A673 (cell line): Measurements from ENCODE around the gene DLG2. TPM values are rescaled to one million over a fixed set of nuclear protein-coding genes. Genes with fewer than 3 reads are reported as not detected.

Experiments
- BruUV-seq: library from RNA; stranded (reverse); fragments of 400-500 nt; replicated peaks from 2 replicates; lab custom pipeline; 2021; lab: Mats Ljungman, UMichigan
- CTCF ChIA-PET: fragments of 300-600 bp; sonication (Branson Sonifier 250); formaldehyde crosslinking; loops from one replicate; lab custom pipeline; 2022; ENCODE audit warnings: antibody characterized with exemption; lab: Charles Lee
- POLR2A ChIA-PET: fragments of 300-600 bp; sonication (Branson Sonifier 250); formaldehyde crosslinking; loops from one replicate; lab custom pipeline; 2022; ENCODE audit warnings: antibody characterized with exemption; ENCODE audit not compliant: low non-redundant PET; lab: Charles Lee
- DNase-seq: peaks from one replicate; pipeline ENCODE4 v3.0.0-alpha.2; 2015; ENCODE audit warnings: low spot score
- H3K27ac ChIP-seq: fragments of 200-600 bp; sonication (generic); 2 replicates; pipeline ENCODE4 v1.5.1; 2016; ENCODE audit warnings: mixed run types, low read depth, mild to moderate bottlenecking, mixed read lengths, antibody characterized with exemption, low read length; ENCODE audit not compliant: poor library complexity, severe bottlenecking
- H3K27me3 ChIP-seq: fragments of 200-600 bp; sonication (generic); replicated peaks from 2 replicates; pipeline ENCODE4 v1.6.1; 2017; ENCODE audit warnings: mixed run types, low read depth, mild to moderate bottlenecking, mixed read lengths, antibody characterized with exemption, low read length; ENCODE audit not compliant: insufficient read depth, poor library complexity
- H3K36me3 ChIP-seq: fragments of 200-600 bp; sonication (generic); 2 replicates; pipeline ENCODE4 v1.6.1; 2016; ENCODE audit warnings: mixed run types, mild to moderate bottlenecking, mixed read lengths, antibody characterized with exemption, low read length; ENCODE audit not compliant: insufficient read depth, poor library complexity, severe bottlenecking
- H3K4me1 ChIP-seq: fragments of 200-600 bp; sonication (generic); 2 replicates; pipeline ENCODE4 v1.6.1; 2017; ENCODE audit warnings: mixed run types, mild to moderate bottlenecking, mixed read lengths, antibody characterized with exemption, low read length; ENCODE audit not compliant: insufficient read depth, poor library complexity, severe bottlenecking
- H3K4me3 ChIP-seq: fragments of 200-600 bp; sonication (generic); 2 replicates; pipeline ENCODE4 v1.5.1; 2016; ENCODE audit warnings: low read depth, mixed run types, mild to moderate bottlenecking, mixed read lengths, low read length; ENCODE audit not compliant: poor library complexity, severe bottlenecking
- H3K9me3 ChIP-seq: fragments of 200-600 bp; sonication (generic); 2 replicates; pipeline ENCODE4 v1.6.1; 2016; ENCODE audit warnings: mixed run types, low read depth, mild to moderate bottlenecking, mixed read lengths, antibody characterized with exemption, low read length; ENCODE audit not compliant: poor library complexity, severe bottlenecking
- CTCF ChIP-seq: fragments of 300-800, 200-600 bp; sonication (generic); conservative IDR thresholded peaks from 2 replicates; pipeline ENCODE4 v1.5.1; 2017; ENCODE audit warnings: low read depth, mild to moderate bottlenecking, antibody characterized with exemption, low read length, moderate library complexity, mixed read lengths
- EZH2 ChIP-seq: fragments of 200-600 bp; sonication (generic); IDR thresholded peaks from 2 replicates; pipeline ENCODE4 v1.6.1; 2017; ENCODE audit warnings: borderline replicate concordance, low read depth, mild to moderate bottlenecking, mixed read lengths, antibody characterized with exemption, low read length; ENCODE audit not compliant: poor library complexity, severe bottlenecking
- intact Hi-C: fragments of 100-400 bp; cut with micrococcal nuclease; formaldehyde crosslinking; loops from one replicate; pipeline ENCODE4 v1.10.0; 2022; ENCODE audit not compliant: unreplicated experiment
- total RNA-seq: library from RNA; stranded (reverse); gene quantifications from 2 replicates; pipeline ENCODE4 v1.2.3, GENCODE V29; 2021

DLG2 gene
- total RNA-seq, 1 experiment from 2014 or later, result 277 TPM

DNA sequence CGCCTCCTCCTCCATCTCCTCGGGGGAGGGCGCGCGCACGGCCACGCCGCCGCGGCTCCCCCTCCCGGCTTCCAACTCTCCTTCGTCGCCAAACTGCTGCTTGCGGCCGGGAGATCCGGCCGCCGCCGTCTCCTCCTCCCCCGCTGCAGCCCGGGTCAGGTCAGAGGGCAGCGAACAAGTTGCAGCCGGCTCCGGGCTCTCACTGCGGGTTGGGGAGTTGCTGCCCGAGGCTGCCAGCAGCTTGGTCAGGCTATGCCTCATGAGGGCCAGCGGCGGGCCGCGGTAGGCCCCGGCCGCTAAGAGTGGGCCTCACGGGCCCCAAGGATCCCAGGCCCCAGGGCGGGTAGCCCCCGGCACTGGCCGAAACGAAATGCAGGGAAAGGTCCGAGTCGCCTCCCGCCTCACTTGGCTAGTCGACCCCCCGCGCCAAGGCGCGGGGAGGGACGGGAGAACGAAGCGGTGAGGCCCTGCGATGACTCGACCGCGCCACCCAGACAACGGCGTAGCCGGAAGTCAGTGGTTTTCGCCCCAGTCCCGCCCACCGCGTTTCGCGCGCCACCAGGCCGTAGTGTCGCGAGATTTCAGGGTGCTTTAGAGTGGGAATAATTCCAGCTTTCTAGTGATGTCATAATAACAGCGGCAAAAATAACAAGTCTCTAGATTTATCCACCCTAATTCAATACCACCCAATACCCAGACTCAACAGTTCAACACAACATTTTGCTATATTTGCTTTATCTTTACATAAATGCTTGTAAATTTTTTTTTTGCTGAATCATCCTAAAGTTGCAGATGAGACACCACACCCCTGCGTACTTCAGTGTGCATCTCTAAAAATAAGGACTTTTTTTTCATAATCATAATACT is 37.7 kb upstream of the DLG2 start, which contains the start of gene CREBZF:
Gene CREBZF, minus strand, starts transcription at position 515 of the 867 bp plus-strand sequence. Its CDS starts 254 bp downstream, at position 261.
- Histone ChIP-seq H3K27me3 (peaks cover 4% of the 10 kb centered on the region), H3K4me1 (peaks cover 24% of the 10 kb centered on the region), H3K4me3 (peak within 1 kb of the TSS; percentile 87), H3K9me3 (no peaks in the 10 kb centered on the region), H3K27ac (peak within 1 kb of the TSS; percentile 97), H3K36me3 (peaks cover 40% of the 10 kb centered on the region)
- ChIA-PET POLR2A (interaction anchor here (0.7 to 0.8 kb wide), 2 partner anchors 36 to 248 kb away, joined by 3 read pairs; partner anchors contain the start of gene TMEM126B), CTCF (no interaction called here)
- no peak for TF ChIP-seq CTCF
- no peak for TF ChIP-seq EZH2
- intact Hi-C loops, result loop anchor here (1.0 to 5.0 kb wide), 2 partner anchors 37 to 68 kb away; partner anchors contain the start of gene TMEM126B
- peak; percentile 98 for DNase-seq
- BruUV-seq, result TSS peak; percentile 80

- peak overlapping the region; percentile 87 for H3K4me3 ChIP-seq
- POLR2A ChIA-PET, result no interaction called here
- peak; percentile 89 for DNase-seq
- no TSS peak for BruUV-seq
- H3K27me3 ChIP-seq, result peaks cover 4% of the 10 kb centered on the region
- CTCF ChIA-PET, result no interaction called here
- intact Hi-C loops, result loop anchor here (5.0 kb wide), 1 partner anchor 67 kb away; no protein-coding TSS in a partner anchor
- TF ChIP-seq CTCF (peak; percentile 68), EZH2 (no peak)
- peaks cover 32% of the 10 kb centered on the region for H3K4me1 ChIP-seq
- no peaks in the 10 kb centered on the region for H3K9me3 ChIP-seq
- H3K27ac ChIP-seq, result peak overlapping the region; percentile 97
- H3K36me3 ChIP-seq, result peaks cover 48% of the 10 kb centered on the region
Measured at GRCh38 chr11:85663753-85664614, 36.8 kb upstream of the DLG2 start.

DNA sequence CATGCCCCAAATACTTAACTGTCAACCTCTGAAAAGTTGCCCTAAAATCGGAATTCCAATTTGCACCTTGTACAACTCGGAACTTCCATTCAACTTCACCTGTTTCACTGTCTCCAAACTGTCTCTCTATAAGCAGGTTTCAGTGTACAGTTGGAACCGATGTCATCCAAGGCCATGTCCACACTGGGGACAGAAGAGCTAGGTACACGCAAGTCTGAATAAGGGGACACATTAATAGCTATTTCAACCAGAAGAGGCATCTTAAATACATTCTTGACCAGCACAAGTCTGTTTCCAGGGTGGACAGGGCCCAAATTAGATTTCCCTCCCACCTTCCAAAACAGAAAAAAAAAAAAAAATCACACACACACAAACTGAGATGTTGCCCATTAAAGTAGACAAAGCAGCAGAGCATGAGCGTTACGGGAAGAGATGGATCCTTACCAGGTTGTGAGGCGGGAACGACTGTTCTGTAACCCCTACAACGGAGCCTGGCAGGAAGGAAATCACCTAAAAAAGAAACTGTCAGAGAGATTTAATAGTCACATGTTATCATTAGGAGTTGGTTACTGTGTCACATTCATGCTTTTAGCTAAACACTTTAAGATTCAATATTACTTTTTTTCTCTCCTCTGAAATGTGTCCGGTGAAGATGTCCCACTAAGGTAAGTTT is 36.1 kb upstream of the DLG2 start:
- intact Hi-C loops, result loop anchor here (5.0 kb wide), 1 partner anchor 66 kb away; no protein-coding TSS in a partner anchor
- peaks cover 3% of the 10 kb centered on the region for H3K27me3 ChIP-seq
- H3K36me3 ChIP-seq, result peaks cover 56% of the 10 kb centered on the region
- BruUV-seq, result TSS peak; percentile 35
- CTCF ChIA-PET, result no interaction called here
- no peaks in the 10 kb centered on the region for H3K9me3 ChIP-seq
- TF ChIP-seq EZH2 (no peak), CTCF (no peak)
- peak overlapping the region; percentile 97 for H3K27ac ChIP-seq
- H3K4me3 ChIP-seq, result peak overlapping the region; percentile 87
- POLR2A ChIA-PET, result no interaction called here
- peaks cover 40% of the 10 kb centered on the region for H3K4me1 ChIP-seq
- peak; percentile 24 for DNase-seq
